IPS-11a (cell line): ENCODE measurements around the gene CER1.

Source experiments
- H3K4me3 ChIP-seq: one replicate; pipeline ENCODE4 v1.5.1; 2013; ENCODE audit warnings: low read depth, low read length, control low read depth

Gene CER1, protein sequence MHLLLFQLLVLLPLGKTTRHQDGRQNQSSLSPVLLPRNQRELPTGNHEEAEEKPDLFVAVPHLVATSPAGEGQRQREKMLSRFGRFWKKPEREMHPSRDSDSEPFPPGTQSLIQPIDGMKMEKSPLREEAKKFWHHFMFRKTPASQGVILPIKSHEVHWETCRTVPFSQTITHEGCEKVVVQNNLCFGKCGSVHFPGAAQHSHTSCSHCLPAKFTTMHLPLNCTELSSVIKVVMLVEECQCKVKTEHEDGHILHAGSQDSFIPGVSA

DNA sequence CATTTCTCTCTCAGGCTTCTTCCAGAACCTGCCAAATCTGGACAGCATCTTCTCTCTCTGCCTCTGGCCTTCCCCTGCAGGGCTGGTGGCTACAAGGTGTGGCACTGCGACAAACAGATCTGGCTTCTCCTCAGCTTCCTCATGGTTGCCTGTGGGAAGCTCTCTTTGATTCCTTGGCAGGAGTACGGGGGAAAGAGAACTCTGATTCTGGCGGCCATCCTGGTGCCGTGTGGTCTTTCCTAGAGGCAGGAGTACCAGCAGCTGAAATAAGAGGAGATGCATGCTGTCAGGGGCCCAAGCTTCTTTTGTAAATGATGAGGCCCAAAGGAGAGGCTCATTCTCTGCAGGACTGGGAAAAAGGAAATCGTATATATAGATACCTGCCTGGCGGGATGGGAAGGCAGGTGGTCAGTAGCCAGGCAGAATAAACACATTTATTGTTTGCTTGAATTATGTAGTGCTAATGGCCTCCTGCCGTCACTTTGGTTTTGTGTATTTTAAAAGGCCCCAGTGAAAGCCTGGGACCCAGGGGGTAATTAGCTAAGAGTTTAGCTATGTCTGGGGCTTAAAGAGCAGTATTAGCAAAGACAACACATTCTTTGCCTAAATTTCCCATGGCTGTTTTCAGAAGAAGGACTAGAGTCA is at the start of gene CER1:
Gene CER1, minus strand, starts transcription at position 343 of the 645 bp plus-strand sequence. Its CDS starts 61 bp downstream, at position 282.
- H3K4me3 ChIP-seq, result no peak within 1 kb of the TSS

DNA sequence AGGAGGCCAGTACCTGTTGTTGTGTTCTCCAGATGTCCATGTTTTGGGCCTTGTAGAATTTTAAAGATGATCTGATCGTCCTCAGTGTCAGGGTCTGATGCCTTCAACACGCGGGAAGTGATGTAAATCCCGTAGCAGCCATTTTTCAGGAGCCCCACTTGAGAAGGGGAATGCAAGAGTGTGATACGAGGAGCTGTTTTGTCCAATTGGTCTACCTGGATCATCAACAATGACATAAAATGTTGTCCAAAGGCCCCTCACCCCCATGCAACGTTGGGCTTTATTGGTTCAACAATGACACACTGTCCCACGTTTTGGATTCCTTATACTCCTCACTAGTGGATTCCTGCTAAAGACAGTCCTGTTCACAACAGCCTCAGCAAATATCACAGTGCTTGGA is 48.1 kb upstream of the CER1 start:
- H3K4me3 ChIP-seq, result no peak overlapping the region

DNA sequence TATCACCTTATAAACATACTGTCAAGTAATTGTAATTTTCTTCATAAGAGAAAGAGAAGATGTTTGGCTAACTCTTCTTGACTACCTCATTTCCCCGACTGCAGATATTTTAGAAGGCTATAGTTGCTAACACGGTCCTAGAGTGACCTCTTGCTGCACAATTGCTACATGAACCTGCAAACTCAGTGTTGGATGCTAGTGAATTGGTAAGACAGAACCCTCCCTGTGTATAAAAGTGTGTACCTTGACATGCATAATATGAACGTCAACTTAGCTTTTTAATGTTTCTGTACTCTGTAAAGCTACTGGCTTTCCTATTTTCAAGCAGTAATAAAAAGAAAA is 46.7 kb upstream of the CER1 start:
- no peak overlapping the region for H3K4me3 ChIP-seq

DNA sequence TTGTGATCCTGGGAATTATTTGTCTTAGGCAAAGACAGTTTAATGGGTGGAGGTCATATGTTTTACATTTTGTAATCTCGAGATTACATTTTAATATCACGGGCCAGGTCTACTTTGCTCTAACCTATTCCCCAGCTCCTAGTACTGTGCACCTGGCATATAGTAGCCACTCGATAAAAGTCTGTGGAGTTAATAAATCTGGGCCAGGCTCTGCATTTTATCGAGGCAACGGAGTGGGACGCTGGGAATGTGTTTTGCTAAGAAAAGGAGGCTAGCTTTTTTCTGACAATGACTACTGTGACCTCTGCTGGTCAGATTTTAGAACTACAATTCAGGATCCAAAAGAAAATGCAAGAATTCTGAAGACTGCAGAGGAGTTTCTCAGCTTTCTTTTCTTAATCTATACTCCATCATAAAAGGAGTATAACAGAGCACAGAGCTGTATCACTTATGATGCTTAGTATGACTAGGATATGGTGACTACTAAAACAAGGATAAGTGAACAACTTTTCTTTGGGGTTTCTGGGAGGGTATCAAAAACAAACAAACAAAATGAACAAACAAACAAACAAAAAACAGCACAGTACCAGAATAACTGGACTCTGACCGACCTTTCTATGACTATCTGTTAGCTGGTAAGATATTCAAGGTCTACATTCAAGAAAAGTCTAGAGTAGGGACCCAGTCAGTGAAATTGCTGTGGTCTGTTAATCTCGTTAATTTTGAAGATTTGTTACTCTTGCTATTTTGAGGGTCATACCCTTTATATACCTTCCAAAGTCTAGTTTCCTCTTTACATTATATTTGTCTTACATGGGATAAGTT is 46.1 kb upstream of the CER1 start:
- no peak overlapping the region for H3K4me3 ChIP-seq

DNA sequence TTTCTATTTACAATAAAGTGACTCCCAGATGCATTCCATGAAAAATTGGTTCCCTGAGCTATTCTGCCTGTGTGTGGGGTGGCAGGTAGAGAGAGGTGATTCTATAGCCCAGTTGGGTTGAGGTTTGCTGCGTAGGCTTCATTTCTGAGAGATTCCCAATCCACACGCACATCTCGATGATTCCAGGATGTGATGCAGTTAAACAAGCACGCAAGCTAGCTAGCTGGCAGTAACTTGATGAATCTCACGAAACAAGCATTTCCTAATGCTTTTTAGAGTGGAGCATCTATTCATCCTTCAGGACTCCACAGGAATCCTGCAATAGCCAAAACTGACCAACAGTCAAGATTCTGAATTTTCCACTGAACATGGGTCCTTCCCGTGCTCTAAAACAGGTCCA is 43.8 kb upstream of the CER1 start:
- H3K4me3 ChIP-seq, result no peak overlapping the region

DNA sequence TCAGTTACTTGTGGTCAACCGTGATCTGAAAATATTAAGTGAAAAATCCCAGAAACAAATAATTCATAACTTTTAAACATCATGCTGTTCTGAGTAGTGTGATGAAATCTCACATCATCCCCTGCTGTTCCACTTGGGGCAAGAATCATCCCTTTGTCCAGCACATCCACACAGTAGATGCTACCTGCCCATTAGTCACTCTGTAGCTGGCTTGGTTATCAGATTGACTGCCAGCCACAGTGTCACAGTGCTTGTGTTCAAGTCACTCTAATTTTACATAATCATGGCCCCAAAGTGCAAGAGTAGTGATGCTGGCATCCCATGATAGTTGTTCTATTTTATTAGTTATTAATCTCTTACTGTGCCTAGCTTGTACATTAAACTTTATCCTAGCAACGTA is 39.1 kb upstream of the CER1 start:
- H3K4me3 ChIP-seq, result no peak overlapping the region

DNA sequence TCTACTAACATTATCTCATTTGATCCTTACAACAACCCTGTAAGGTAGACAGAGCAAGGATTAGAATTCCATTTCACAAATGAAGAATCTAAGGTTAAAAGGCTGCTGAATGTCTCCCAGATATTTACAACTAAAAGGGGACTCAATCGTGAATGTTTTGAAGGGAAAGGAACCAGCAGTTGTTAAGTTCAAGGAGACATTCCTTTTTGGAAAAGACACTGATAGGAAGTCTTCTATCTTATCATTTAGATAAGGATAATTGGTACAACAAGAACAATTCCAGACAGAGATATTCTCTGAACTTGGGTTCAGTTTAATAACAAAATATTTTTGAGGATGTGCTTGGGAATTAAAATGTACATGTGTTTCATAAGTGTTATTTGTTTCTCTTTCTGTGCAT is 37.5 kb upstream of the CER1 start:
- no peak overlapping the region for H3K4me3 ChIP-seq

DNA sequence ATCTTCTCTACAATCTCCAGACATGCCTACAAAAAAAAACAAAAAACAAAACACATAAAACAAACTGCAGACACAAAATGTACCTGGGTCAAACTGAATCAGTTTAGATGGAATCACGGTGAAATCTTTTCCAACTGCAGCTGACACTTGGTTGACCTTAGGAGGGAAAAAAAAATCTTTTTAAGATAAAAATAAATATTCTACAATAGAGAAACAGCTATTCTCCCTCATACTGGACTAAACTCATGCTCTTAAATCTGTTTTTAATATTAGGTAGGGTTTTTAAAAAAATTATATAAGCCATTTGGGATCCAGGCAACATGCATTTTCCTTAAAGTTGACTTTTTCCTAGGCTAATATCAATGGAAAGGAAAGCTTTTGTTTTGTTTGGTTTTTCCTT is 33.8 kb upstream of the CER1 start:
- H3K4me3 ChIP-seq, result no peak overlapping the region

DNA sequence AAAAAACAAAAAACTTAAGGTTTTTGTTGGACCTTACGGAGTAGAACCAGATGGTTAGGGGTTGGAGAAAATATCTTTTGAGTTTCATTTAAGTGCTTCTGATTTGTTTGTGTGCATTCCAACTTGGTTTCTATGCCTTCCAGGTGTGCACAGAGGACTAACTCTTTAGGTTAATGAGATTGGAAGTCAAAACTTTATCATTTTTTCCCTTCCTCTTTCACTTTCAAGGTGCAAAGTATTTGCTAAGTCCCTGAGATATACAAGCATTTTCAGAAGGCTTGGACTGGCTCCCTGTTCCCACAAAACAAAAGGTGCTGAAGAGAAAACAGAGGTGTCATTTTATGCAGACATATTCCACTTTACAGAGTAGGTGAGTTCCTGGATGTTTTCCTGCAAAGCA is 30.3 kb upstream of the CER1 start:
- no peak overlapping the region for H3K4me3 ChIP-seq

DNA sequence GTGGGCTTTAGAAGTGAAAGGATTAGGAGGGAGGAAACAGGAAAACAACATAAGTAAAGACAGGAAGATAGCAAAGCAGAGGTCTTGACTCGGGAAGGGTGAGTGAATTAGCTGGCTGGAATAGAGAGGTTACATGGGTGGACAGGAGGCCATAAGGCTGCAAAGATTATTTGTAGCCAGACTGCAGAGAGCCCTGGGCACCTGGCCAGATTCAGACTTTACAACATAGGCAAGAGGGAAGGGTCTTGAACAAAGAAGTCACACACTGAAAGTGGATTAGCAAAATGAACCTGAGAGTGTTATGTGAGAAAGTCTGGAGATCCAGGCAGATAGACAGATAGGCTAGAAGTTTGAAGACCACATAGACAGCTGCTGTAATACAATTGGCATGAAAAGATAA is 29.7 kb upstream of the CER1 start:
- H3K4me3 ChIP-seq, result no peak overlapping the region

DNA sequence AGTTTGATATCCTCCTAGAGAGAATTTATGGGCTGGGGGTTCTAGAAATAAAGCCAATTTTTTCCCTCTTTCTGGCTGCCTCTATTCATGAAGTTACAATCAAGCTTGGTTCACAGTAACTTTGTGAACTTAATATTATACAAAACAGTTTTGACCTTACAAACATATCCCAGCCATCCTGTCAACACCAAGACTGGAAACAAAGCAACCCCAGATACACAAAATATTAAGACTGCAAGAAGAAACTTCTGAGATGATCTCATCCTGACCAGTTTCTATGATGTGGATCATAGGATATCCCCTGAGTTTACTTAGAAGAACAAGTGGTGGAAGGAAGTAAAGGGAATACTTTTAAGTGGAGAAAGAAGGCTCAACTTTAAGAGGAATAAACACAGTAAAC is 28.3 kb upstream of the CER1 start:
- no peak overlapping the region for H3K4me3 ChIP-seq

DNA sequence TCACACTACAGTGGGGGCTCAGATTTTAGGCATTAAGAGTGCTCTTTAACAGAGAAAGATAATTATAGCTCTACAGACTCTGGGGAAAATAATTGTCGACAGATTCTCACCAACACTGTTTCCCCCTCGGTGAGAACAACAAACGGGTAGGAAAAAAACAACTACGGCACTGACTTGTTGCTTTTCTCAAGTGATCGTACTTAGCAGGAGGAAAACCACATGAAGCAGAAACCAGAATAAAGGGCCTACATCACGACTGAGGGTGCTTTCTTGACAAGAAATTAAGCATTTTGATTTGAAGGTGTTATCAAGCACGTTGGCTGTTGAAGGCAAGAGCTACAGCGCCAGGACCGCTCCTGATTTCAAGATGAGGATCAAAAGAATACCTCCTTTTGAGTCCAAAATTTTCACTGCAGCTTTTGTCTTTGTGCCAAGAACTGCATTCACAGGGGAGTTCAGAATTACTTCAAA is 27.2 kb upstream of the CER1 start:
- no peak overlapping the region for H3K4me3 ChIP-seq

DNA sequence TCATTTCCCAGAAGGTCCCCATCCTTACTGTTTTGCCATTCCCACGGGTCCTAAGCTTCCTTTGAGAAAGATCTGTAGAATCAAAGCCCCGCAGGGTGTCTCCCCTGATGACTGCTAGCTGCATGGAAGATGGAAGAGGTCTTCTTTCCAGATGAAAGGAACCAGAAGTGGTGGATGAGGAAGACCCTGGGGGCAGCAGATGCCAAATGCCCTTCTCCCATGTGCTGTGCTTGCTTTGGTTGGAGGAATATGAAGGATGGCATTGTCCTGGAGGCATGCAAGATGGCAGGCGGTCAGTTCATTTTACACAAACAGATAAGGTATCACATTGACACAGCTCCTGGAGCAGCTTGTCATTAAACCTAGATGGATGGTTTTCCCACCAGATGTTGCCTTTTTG is 25.8 kb upstream of the CER1 start:
- no peak overlapping the region for H3K4me3 ChIP-seq

DNA sequence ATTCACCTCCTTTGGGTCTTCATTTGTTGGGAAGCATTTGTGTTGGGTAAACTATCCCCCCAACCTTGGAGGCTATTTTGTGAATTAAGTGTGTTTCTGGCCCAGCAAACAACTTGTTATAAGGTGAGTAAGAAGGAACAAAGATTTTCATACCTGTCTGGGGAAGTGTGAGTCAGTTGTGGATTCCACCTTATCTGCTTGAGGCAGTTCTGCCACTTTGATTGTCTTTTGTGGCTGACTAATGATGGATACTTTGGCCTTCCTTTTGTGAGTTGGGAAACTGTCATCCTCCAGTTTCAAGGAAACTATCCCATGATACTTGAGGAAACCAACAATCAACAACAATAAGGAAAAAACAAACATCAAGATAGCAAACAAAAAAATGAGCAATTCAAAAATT is 24.6 kb upstream of the CER1 start:
- no peak overlapping the region for H3K4me3 ChIP-seq

DNA sequence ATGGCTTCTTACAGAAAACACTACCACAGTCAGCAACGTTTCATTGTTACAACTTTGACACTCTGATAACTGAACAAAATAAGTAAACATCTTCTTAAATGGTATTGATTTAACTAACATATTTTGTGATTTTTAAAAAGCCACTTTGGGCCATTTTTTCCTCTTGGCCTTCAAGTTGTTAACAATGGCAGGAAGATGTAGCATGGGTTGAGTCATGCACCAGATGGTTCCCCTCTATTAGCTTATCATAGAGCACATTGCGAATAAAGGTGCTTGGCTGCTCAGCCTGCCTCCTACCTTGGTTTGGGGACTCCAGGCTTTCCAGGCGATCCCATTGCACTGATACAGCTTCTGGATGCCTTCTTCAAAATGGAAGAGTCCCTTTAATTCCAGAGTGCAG is 24.1 kb upstream of the CER1 start:
- no peak overlapping the region for H3K4me3 ChIP-seq

DNA sequence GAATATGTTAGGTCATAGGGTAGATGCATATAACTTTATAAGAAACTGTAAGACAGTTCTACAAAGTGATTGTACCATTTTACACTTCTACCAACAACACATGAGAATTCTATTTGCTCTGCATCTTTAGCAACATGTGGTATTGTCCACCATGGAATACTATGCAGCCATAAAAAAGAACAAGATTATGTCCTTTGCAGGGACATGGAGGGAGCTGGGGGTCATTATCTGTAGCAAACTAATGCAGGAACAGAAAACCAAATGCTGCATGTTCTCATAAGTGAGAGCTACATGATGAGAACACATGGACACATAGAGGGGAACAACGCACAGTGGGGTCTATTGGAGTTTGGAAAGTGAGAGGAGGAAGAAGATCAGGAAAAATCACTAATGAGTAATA is 22.2 kb upstream of the CER1 start:
- H3K4me3 ChIP-seq, result no peak overlapping the region

DNA sequence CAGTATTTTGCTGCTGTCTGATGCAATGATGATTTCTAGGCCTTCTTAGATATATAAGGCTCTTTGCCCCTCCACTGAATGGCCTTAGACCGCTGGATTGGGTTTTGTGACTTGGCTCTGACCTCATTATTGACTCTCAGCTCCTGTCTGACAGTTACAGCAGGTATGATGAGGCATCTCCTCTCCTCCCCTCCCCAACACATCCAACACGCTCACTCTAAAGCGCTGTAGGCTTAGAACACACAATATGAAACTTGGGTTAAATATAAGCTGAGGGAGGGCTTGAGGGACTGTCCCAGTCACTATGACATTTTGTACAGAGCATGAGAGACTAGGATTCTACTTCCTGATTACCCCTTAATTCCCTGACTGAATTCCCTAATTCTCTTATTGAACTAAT is 18.8 kb upstream of the CER1 start:
- no peak overlapping the region for H3K4me3 ChIP-seq

DNA sequence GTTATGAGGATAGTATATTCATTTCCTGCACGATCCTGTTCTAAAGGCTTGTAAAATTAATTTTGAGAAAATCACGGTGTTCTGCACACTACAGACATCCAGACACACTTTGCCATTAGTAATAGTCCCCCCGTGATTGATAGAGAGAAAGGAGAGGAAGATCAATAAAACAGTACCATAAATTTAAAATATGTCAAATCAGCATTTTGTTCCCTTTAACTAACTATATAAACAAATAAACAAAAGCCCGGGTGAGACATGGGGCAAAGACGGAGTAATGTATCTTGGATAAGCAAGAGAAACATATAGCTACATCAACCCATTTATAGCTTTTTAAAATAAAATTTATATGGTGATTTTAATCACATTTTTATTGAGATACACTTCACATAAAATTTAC is 10.6 kb upstream of the CER1 start:
- no peak overlapping the region for H3K4me3 ChIP-seq

DNA sequence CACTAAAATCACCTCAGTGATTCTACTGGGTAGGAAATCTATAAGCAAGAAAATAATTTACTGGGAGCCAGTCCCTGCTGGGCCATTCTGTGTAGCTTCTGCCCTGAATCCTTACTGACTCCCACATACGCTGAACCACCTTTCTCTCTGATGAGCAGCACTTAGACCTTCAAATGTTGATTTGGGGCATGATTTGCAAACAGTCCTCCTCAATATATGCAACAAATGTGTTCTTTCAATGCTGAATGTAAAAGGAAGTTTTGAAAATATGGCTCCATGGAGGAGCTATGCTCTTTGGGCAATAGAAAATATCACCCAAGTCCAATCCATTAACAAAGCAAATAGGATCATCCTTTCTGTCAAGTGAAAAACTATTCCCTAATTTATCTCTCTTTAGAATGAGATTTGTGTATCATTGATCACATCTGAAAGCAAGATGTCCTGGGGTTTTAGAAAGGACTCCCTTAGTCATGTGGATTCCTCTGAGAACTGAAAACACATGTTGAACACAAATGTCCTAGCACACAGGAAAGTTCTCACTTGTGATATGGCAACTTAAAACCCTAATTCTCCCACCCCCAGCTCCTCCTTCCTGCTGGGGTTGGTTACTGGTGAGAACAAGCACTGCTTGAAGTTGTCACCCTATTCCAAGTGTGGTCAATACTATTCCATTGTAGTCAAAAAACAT is 8.9 kb upstream of the CER1 start:
- H3K4me3 ChIP-seq, result no peak overlapping the region

DNA sequence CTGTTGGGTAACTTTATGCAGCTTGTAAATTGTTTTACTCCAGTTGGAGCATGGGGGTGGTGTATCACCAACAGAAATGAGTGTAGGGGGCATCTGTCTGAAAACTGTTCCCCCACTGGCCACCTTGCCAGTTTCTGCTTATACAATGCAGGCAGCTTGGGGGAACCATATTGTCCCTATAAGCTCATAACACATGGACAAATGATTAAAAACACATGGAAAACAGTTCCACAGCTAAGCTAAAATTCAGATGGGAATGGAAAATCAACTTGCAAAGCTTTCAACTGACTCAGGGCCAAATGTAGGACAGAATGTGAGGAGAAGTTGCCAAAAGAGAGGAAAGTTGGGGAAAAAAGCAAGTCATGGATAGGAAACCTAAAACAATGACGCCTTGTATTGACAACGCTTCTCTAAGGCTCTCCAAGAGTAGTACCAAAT is 7.9 kb upstream of the CER1 start:
- no peak overlapping the region for H3K4me3 ChIP-seq

DNA sequence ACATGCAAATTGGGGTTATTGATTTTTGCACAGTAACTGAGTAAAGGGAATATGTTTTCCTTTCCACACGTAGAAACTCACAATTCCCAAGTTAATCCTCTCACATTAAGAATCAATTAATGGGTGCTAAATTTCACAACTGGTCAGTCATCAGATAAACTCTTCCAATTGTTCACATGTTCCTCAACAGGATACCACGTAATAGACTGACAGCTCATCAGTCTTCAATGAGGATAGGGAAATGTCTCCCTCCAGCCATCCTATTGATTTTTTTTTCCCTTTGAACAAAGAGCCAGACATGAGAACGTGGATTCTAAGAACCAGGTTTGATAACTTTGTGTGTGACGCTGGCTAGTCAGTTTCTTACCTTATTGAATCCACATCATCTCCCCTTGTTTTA is 768 bp upstream of the CER1 start:
- H3K4me3 ChIP-seq, result no peak overlapping the region
